Calu3 (cell line): ENCODE measurements around the gene RPLP2. TPM values are rescaled to one million over a fixed set of nuclear protein-coding genes. Genes with fewer than 3 reads are reported as not detected.

Experiments used
- BruUV-seq: library from RNA; stranded (reverse); fragments of 400-500 nt; replicated peaks from 2 replicates; lab custom pipeline; 2021; lab: Mats Ljungman, UMichigan
- CTCF ChIA-PET: fragments of 300-600 bp; sonication (Branson Sonifier 250); formaldehyde crosslinking; loops from one replicate; lab custom pipeline; 2022; ENCODE audit warnings: antibody characterized with exemption; lab: Charles Lee
- DNase-seq: peaks from one replicate; pipeline ENCODE4 v3.0.0; 2022
- H3K27ac Mint-ChIP-seq: one replicate; pipeline ENCODE4 v1.8.0; 2022; ENCODE audit warnings: mixed read lengths; ENCODE audit not compliant: unreplicated experiment
- H3K27me3 Mint-ChIP-seq: one replicate; pipeline ENCODE4 v1.8.0; 2022; ENCODE audit warnings: mixed read lengths; ENCODE audit not compliant: unreplicated experiment
- H3K36me3 Mint-ChIP-seq: one replicate; pipeline ENCODE4 v1.8.0; 2022; ENCODE audit warnings: mild to moderate bottlenecking, moderate library complexity, mixed read lengths; ENCODE audit not compliant: insufficient read depth, unreplicated experiment
- H3K4me1 Mint-ChIP-seq: one replicate; pipeline ENCODE4 v1.8.0; 2022; ENCODE audit warnings: mild to moderate bottlenecking, low read depth, mixed read lengths; ENCODE audit not compliant: unreplicated experiment
- H3K4me3 Mint-ChIP-seq: one replicate; pipeline ENCODE4 v1.8.0; 2022; ENCODE audit warnings: mild to moderate bottlenecking, low read depth, moderate library complexity, mixed read lengths; ENCODE audit not compliant: unreplicated experiment
- H3K9me3 Mint-ChIP-seq: one replicate; pipeline ENCODE4 v1.8.0; 2022; ENCODE audit warnings: low read depth, mixed read lengths; ENCODE audit not compliant: unreplicated experiment
- intact Hi-C: fragments of 100-400 bp; cut with micrococcal nuclease; formaldehyde crosslinking; loops from one replicate; pipeline ENCODE4 v1.10.0; 2022; ENCODE audit not compliant: unreplicated experiment
- total RNA-seq: library from RNA; stranded (reverse); gene quantifications from 2 replicates; pipeline ENCODE4 v1.2.3, GENCODE V29; 2022
- TF ChIP-seq, protein P1 (sequence below): fragments of 200-600 bp; IDR thresholded peaks from one replicate; pipeline ENCODE4 v1.8.0; 2022; ENCODE audit warnings: antibody characterized with exemption; ENCODE audit not compliant: unreplicated experiment

Gene RPLP2
- total RNA-seq, 1 experiment from 2014 or later = 1,381 TPM

DNA sequence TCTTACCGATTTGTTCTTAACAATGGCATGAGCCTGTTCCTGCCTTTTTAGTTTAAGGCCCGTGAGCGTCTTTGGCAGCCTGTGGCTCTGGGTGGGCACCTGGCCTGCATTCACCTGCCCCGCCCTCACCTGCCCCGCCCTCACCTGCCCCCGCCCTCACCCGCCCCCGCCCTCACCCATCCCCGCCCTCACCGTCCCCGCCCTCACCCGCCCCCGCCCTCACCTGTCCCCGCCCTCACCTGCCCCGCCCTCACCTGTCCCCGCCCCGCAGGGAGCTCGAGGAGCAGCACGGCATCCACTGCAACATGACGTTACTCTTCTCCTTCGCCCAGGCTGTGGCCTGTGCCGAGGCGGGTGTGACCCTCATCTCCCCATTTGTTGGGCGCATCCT lies 46.7 kb upstream of the RPLP2 start:
- peaks cover 98% of the 10 kb centered on the region for H3K36me3 Mint-ChIP-seq
- intact Hi-C loops = no loop called here

GRCh38 chr11:763549-764321 lies 46.0 kb upstream of the RPLP2 start:
- Mint-ChIP-seq H3K27ac (peak overlapping the region; percentile 80), H3K4me1 (peaks cover 22% of the 10 kb centered on the region), H3K27me3 (no peaks in the 10 kb centered on the region), H3K9me3 (no peaks in the 10 kb centered on the region), H3K4me3 (peak overlapping the region; percentile 52), H3K36me3 (peaks cover 96% of the 10 kb centered on the region)
- no peak for DNase-seq
- TF ChIP-seq, protein P1, sequence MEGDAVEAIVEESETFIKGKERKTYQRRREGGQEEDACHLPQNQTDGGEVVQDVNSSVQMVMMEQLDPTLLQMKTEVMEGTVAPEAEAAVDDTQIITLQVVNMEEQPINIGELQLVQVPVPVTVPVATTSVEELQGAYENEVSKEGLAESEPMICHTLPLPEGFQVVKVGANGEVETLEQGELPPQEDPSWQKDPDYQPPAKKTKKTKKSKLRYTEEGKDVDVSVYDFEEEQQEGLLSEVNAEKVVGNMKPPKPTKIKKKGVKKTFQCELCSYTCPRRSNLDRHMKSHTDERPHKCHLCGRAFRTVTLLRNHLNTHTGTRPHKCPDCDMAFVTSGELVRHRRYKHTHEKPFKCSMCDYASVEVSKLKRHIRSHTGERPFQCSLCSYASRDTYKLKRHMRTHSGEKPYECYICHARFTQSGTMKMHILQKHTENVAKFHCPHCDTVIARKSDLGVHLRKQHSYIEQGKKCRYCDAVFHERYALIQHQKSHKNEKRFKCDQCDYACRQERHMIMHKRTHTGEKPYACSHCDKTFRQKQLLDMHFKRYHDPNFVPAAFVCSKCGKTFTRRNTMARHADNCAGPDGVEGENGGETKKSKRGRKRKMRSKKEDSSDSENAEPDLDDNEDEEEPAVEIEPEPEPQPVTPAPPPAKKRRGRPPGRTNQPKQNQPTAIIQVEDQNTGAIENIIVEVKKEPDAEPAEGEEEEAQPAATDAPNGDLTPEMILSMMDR = no peak
- BruUV-seq = TSS peak; percentile 27
- intact Hi-C loops = no loop called here
- CTCF ChIA-PET = interaction anchor here (0.5 to 1.9 kb wide), 5 partner anchors 10 to 219 kb away, joined by 3 to 14 read pairs (median 3); partner anchors contain the start of gene TALDO1

More for the DNA sequence above, 46.7 kb upstream of the RPLP2 start:
- peaks cover 22% of the 10 kb centered on the region for H3K4me1 Mint-ChIP-seq
- no TSS peak for BruUV-seq
- H3K27ac Mint-ChIP-seq = peak overlapping the region; percentile 80
- peak; percentile 57 for DNase-seq
- peak overlapping the region; percentile 52 for H3K4me3 Mint-ChIP-seq
- no peaks in the 10 kb centered on the region for H3K9me3 Mint-ChIP-seq
- TF ChIP-seq, protein P1 = no peak
- CTCF ChIA-PET = interaction anchor here (0.5 to 1.9 kb wide), 7 partner anchors 9 to 218 kb away, joined by 3 to 14 read pairs (median 3); partner anchors contain the start of genes DEAF1, TALDO1 and TMEM80
- H3K27me3 Mint-ChIP-seq = no peaks in the 10 kb centered on the region

DNA sequence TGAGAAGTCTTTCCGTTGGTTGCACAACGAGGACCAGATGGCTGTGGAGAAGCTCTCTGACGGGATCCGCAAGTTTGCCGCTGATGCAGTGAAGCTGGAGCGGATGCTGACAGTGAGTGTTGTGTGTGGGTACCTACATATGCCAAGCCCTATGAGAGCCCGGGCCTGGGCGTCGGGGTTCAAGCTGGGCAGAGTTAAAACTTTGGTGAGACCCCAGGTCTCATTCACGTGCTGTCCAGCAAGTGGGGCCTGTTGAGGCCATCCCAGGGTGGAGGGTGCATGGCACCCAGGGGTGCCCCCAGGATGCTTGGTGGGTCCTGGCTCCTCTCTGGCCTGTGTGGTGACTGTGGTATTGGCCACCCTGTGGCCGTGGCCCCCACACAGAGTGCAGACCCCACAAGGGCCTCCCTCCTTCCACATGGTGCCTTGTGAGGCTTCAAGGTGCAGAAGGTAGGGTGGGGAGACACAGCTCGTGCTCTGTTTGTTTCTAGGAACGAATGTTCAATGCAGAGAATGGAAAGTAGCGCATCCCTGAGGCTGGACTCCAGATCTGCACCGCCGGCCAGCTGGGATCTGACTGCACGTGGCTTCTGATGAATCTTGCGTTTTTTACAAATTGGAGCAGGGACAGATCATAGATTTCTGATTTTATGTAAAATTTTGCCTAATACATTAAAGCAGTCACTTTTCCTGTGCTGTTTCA lies 45.3 kb upstream of the RPLP2 start:
- no peak for DNase-seq
- CTCF ChIA-PET = interaction anchor here (1.1 kb wide), 1 partner anchor 68 kb away, joined by 3 read pairs; no protein-coding TSS in a partner anchor
- H3K36me3 Mint-ChIP-seq = peaks cover 92% of the 10 kb centered on the region
- no peaks in the 10 kb centered on the region for H3K9me3 Mint-ChIP-seq
- peak overlapping the region; percentile 39 for H3K27ac Mint-ChIP-seq
- TF ChIP-seq, protein P1 = no peak
- H3K4me3 Mint-ChIP-seq = no peak overlapping the region
- BruUV-seq = no TSS peak
- no peaks in the 10 kb centered on the region for H3K27me3 Mint-ChIP-seq
- H3K4me1 Mint-ChIP-seq = peaks cover 22% of the 10 kb centered on the region
- intact Hi-C loops = no loop called here

DNA sequence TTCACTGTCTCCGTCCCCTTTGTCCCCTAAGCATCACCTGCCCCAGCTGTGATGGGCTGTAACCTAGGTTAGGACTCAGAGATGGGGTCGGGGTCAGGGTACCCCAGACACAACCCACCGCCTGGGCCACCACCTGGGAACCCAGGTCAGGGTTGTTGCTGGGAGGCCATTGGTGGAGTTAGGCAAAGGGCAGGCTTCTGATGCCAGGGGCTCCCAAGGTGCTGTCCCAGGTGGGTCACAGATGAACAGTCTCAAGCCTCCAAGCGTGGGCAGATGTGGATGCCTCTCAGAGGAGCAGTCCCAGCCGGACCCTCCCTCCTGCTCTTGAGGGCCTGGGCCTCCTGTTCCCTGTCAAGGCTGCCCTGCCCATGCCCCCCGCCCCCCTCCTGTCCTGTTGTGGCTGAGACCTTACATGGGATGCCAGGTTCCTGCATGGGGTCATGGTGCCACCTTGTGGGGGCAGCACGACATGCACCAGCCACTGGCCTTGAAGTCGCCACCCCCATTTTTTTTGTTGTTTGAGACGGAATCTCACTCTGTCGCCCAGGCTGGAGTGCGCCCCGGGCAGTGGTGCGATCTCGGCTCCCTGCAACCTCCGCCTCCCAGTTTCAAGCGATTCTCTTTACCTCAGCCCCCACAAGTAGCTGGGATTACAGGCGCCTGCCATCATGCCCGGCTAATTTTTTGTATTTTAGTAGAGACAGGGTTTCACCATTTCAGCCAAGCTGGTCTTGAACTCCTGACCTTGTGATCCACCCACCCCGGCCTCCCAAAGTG lies 44.6 kb upstream of the RPLP2 start:
- DNase-seq = peak; percentile 74
- Mint-ChIP-seq H3K27ac (peak overlapping the region; percentile 39), H3K9me3 (no peaks in the 10 kb centered on the region), H3K36me3 (peaks cover 89% of the 10 kb centered on the region), H3K27me3 (no peaks in the 10 kb centered on the region), H3K4me1 (peaks cover 22% of the 10 kb centered on the region), H3K4me3 (no peak overlapping the region)
- TF ChIP-seq, protein P1 = peak; percentile 84
- no TSS peak for BruUV-seq
- CTCF ChIA-PET = interaction anchor here (0.6 to 0.7 kb wide), 2 partner anchors 133 to 210 kb away, joined by 3 read pairs; no protein-coding TSS in a partner anchor
- intact Hi-C loops = no loop called here
